Tibial nerve (tissue), 4 donors: ENCODE results near the gene RNF227. TPM values are rescaled to one million over a fixed set of nuclear protein-coding genes. Genes with fewer than 3 reads are reported as not detected.

Source experiments
- DNase-seq, 2 donors: peaks; one replicate each; pipeline ENCODE4 v3.0.0-alpha.2; 2019; ENCODE audit warnings: low spot score in 2 of 2
- H3K27ac ChIP-seq, 4 donors: fragments of 200-600 bp; sonication (generic) in 3 of 4; one replicate each; pipeline ENCODE4 v1.5.1; 2017 to 2019; ENCODE audit warnings: mild to moderate bottlenecking in 1 of 4
- H3K27me3 ChIP-seq, 2 donors: fragments of 200-600 bp; sonication (generic) in 1 of 2; one replicate each; pipeline versions ENCODE4 v1.5.1 to v1.6.0; 2017 to 2019
- H3K36me3 ChIP-seq, 3 donors: fragments of 200-600 bp; sonication (generic); one replicate each; pipeline ENCODE4 v1.5.1; 2018 to 2019
- H3K4me1 ChIP-seq, 4 donors: fragments of 200-600 bp; sonication (generic) in 3 of 4; one replicate each; pipeline ENCODE4 v1.5.1; 2017 to 2019
- H3K4me3 ChIP-seq, 4 donors: fragments of 200-600 bp; sonication (generic) in 3 of 4; one replicate each; pipeline ENCODE4 v1.5.1; 2017 to 2019; ENCODE audit warnings: mild to moderate bottlenecking in 1 of 4, moderate library complexity in 1 of 4
- H3K9me3 ChIP-seq, 4 donors: fragments of 200-600 bp; sonication (generic) in 3 of 4; one replicate each; pipeline ENCODE4 v1.5.1; 2017 to 2019
- EP300 ChIP-seq, 2 donors: sonication (generic); formaldehyde crosslinking; IDR thresholded peaks; one replicate each; pipeline ENCODE4 v1.6.1; 2017; ENCODE audit warnings: antibody characterized with exemption in 2 of 2, mild to moderate bottlenecking in 1 of 2
- POLR2A ChIP-seq, 2 donors: fragments of 450-650 bp; IDR thresholded peaks; one replicate each; pipeline ENCODE4 v1.6.1; 2017; ENCODE audit warnings: antibody characterized with exemption in 2 of 2, mild to moderate bottlenecking in 2 of 2, moderate library complexity in 2 of 2
- WGBS, 2 donors: methylation state at CpG; one replicate each; pipeline ENCODE4 v1.1.5; 2018; 5-methylcytosine and 5-hydroxymethylcytosine counted together
- total RNA-seq, 4 donors: library from RNA; depleted of rRNA; stranded (reverse); fragments of >200 nt; gene quantifications; one replicate each; pipeline ENCODE4 v1.1.0, GENCODE V29; 2016
- TF ChIP-seq, protein P1 (sequence below), 5 experiments: fragments of 200-600 bp in 3 of 5; fragments of 450-650 bp in 2 of 5; sonication (generic) in 3 of 5; IDR thresholded peaks; one replicate each; pipeline ENCODE4 v1.5.1; 2016 to 2019; ENCODE audit warnings: antibody characterized with exemption in 5 of 5, mild to moderate bottlenecking in 3 of 5, moderate library complexity in 2 of 5

RNF227 gene
- total RNA-seq, 4 donors from 2014 or later: 2.6 to 41.2 (median 3.8) TPM

- Histone ChIP-seq H3K9me3 (no peaks in the 10 kb centered on the region), H3K27ac (no peak overlapping the region), H3K36me3 (peaks cover 0 to 64% (median 23%) of the 10 kb centered on the region in 3 donors), H3K27me3 (no peaks in the 10 kb centered on the region), H3K4me1 (peaks cover 0 to 16% (median 8%) of the 10 kb centered on the region in 4 donors), H3K4me3 (no peak overlapping the region)
- DNase-seq: no peak
- TF ChIP-seq EP300 (IDR thresholded peaks at IDR 0.05): no peak
- TF ChIP-seq, protein P1, sequence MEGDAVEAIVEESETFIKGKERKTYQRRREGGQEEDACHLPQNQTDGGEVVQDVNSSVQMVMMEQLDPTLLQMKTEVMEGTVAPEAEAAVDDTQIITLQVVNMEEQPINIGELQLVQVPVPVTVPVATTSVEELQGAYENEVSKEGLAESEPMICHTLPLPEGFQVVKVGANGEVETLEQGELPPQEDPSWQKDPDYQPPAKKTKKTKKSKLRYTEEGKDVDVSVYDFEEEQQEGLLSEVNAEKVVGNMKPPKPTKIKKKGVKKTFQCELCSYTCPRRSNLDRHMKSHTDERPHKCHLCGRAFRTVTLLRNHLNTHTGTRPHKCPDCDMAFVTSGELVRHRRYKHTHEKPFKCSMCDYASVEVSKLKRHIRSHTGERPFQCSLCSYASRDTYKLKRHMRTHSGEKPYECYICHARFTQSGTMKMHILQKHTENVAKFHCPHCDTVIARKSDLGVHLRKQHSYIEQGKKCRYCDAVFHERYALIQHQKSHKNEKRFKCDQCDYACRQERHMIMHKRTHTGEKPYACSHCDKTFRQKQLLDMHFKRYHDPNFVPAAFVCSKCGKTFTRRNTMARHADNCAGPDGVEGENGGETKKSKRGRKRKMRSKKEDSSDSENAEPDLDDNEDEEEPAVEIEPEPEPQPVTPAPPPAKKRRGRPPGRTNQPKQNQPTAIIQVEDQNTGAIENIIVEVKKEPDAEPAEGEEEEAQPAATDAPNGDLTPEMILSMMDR (IDR thresholded peaks at IDR 0.05): no peak
- no peak for TF ChIP-seq POLR2A (IDR thresholded peaks at IDR 0.05)
- 63 to 64% methylated on average over 9 of the region's 9 CpGs for WGBS, 2 donors
Observed at GRCh38 chr17:7911116-7911515, 5.0 kb downstream of the RNF227 start.

GRCh38 chr17:7910711-7911110, 5.4 kb downstream of the RNF227 start:
- 90 to 94% methylated on average over 13 of the region's 13 CpGs for WGBS, 2 donors
- H3K27me3 ChIP-seq: no peaks in the 10 kb centered on the region
- no peaks in the 10 kb centered on the region for H3K9me3 ChIP-seq
- H3K4me3 ChIP-seq: no peak overlapping the region
- H3K27ac ChIP-seq: no peak overlapping the region
- peaks cover 0 to 14% (median 8%) of the 10 kb centered on the region in 4 donors for H3K4me1 ChIP-seq
- H3K36me3 ChIP-seq: peaks cover 0 to 68% (median 24%) of the 10 kb centered on the region in 3 donors
- TF ChIP-seq POLR2A (IDR thresholded peaks at IDR 0.05): no peak
- no peak for TF ChIP-seq EP300 (IDR thresholded peaks at IDR 0.05)
- TF ChIP-seq, protein P1 (IDR thresholded peaks at IDR 0.05): no peak
- DNase-seq: no peak

DNA sequence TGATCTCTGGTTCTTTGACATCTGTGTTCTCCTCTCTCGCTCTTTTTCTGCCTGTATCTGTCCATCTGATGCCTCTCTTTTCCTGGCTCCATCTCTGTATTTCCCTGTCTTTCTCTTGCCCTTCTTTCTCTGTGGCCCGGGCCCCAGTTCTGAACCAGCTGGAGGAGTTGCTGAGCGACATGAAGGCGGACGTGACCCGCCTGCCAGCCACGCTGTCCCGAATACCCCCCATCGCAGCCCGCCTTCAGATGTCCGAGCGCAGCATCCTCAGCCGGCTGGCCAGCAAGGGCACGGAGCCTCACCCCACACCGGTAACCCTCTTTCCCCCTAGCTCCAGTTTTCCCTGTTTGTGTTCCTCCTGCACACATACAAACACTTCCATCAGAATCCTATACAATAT, 5.8 kb downstream of the RNF227 start:
- Histone ChIP-seq H3K4me3 (no peak overlapping the region), H3K4me1 (peaks cover 0 to 13% (median 7%) of the 10 kb centered on the region in 4 donors), H3K27ac (no peak overlapping the region), H3K9me3 (no peaks in the 10 kb centered on the region), H3K27me3 (no peaks in the 10 kb centered on the region), H3K36me3 (peaks cover 0 to 72% (median 24%) of the 10 kb centered on the region in 3 donors)
- DNase-seq: no peak
- no peak for TF ChIP-seq EP300 (IDR thresholded peaks at IDR 0.05)
- no peak for TF ChIP-seq POLR2A (IDR thresholded peaks at IDR 0.05)
- TF ChIP-seq, protein P1 (IDR thresholded peaks at IDR 0.05): no peak
- 91 to 93% methylated on average over 15 of the region's 15 CpGs for WGBS, 2 donors

- no peaks in the 10 kb centered on the region for H3K27me3 ChIP-seq
- TF ChIP-seq, protein P1 (IDR thresholded peaks at IDR 0.05): no peak
- TF ChIP-seq EP300 (IDR thresholded peaks at IDR 0.05) (no peak), POLR2A (IDR thresholded peaks at IDR 0.05) (no peak)
- peaks cover 0 to 84% (median 24%) of the 10 kb centered on the region in 3 donors for H3K36me3 ChIP-seq
- no peak for DNase-seq
- peaks cover 0 to under 1% (median 0%) of the 10 kb centered on the region in 4 donors for H3K4me1 ChIP-seq
- 85 to 92% methylated on average over 23 to 24 of the region's 29 CpGs for WGBS, 2 donors
- H3K9me3 ChIP-seq: no peaks in the 10 kb centered on the region
- H3K4me3 ChIP-seq: no peak overlapping the region
- H3K27ac ChIP-seq: no peak overlapping the region
Observed at GRCh38 chr17:7909089-7909488, 7.0 kb downstream of the RNF227 start.

- 68 to 73% methylated on average over 21 to 22 of the region's 22 CpGs for WGBS, 2 donors
- no peak overlapping the region for H3K4me3 ChIP-seq
- no peaks in the 10 kb centered on the region for H3K4me1 ChIP-seq
- peaks cover 0 to 99% (median 26%) of the 10 kb centered on the region in 3 donors for H3K36me3 ChIP-seq
- DNase-seq: no peak
- H3K27me3 ChIP-seq: no peaks in the 10 kb centered on the region
- TF ChIP-seq POLR2A (IDR thresholded peaks at IDR 0.05) (no peak), EP300 (IDR thresholded peaks at IDR 0.05) (no peak)
- TF ChIP-seq, protein P1 (IDR thresholded peaks at IDR 0.05): no peak
- H3K9me3 ChIP-seq: no peaks in the 10 kb centered on the region
- no peak overlapping the region for H3K27ac ChIP-seq
Observed at GRCh38 chr17:7903154-7904103, 12.7 kb downstream of the RNF227 start.
